Naive thymus-derived CD4-positive, alpha-beta T cell (primary cell): ENCODE results near the gene TMPRSS13. TPM values are rescaled to one million over a fixed set of nuclear protein-coding genes. Genes with fewer than 3 reads are reported as not detected.

Experiments
- ATAC-seq: fragments of 150-1000 bp; cut with Tn5 transposase; 2 replicates; pipeline ENCODE4 v1.10.0; 2021; ENCODE audit warnings: mild to moderate bottlenecking, moderate library complexity
- CTCF ChIA-PET: fragments of 350-600 bp; sonication (Branson Sonifier 250); formaldehyde crosslinking; loops from one replicate; lab custom pipeline; 2021; ENCODE audit warnings: antibody characterized with exemption; lab: Charles Lee
- POLR2A ChIA-PET: fragments of 350-600 bp; sonication (Branson Sonifier 250); formaldehyde crosslinking; loops from one replicate; lab custom pipeline; 2021; ENCODE audit warnings: antibody characterized with exemption, inconsistent platforms; lab: Charles Lee
- DNase-seq, 9 donors: peaks; one replicate each; pipeline versions ENCODE4 v3.0.0 to v3.0.0-alpha.2; 2020 to 2022; ENCODE audit warnings: mixed read lengths in 1 of 9
- H3K27ac ChIP-seq: one replicate; pipeline ENCODE4 v1.7.0; 2013; ENCODE audit warnings: mild to moderate bottlenecking, low read depth, low read length, moderate library complexity
- H3K27me3 ChIP-seq, 2 donors: one replicate each; pipeline ENCODE4 v1.7.0; 2013; ENCODE audit warnings: low read length in 2 of 2, mild to moderate bottlenecking in 2 of 2, moderate library complexity in 2 of 2; ENCODE audit not compliant: control insufficient read depth in 2 of 2, insufficient read depth in 2 of 2
- H3K36me3 ChIP-seq, 3 experiments: 1 replicate in 2 of 3; 2 replicates in 1 of 3; pipeline ENCODE4 v1.7.0; 2013; ENCODE audit warnings: low read length in 3 of 3, mild to moderate bottlenecking in 3 of 3, moderate library complexity in 1 of 3; ENCODE audit not compliant: insufficient read depth in 3 of 3, control insufficient read depth in 2 of 3
- H3K4me1 ChIP-seq, 2 donors: one replicate each; pipeline ENCODE4 v1.7.0; 2013; ENCODE audit warnings: low read length in 2 of 2, mild to moderate bottlenecking in 2 of 2, moderate library complexity in 1 of 2; ENCODE audit not compliant: control insufficient read depth in 2 of 2, insufficient read depth in 2 of 2
- H3K4me3 ChIP-seq: 2 replicates; pipeline ENCODE4 v1.7.0; 2013; ENCODE audit warnings: mild to moderate bottlenecking, low read length
- H3K9me3 ChIP-seq, 3 experiments: 1 replicate in 2 of 3; 2 replicates in 1 of 3; pipeline ENCODE4 v1.7.0; 2013; ENCODE audit warnings: low read length in 3 of 3; ENCODE audit not compliant: control insufficient read depth in 2 of 3
- H3K27ac Mint-ChIP-seq, 9 donors: one replicate each; pipeline ENCODE4 v1.8.0; 2020 to 2022; ENCODE audit warnings: mixed read lengths in 9 of 9, mild to moderate bottlenecking in 8 of 9, moderate library complexity in 5 of 9, inconsistent platforms in 2 of 9
- H3K27me3 Mint-ChIP-seq, 5 donors: one replicate each; pipeline ENCODE4 v1.8.0; 2021 to 2022; ENCODE audit warnings: mixed read lengths in 5 of 5, mild to moderate bottlenecking in 1 of 5
- H3K36me3 Mint-ChIP-seq, 5 donors: one replicate each; pipeline ENCODE4 v1.8.0; 2020 to 2022; ENCODE audit warnings: mixed read lengths in 5 of 5, mild to moderate bottlenecking in 3 of 5, inconsistent platforms in 1 of 5
- H3K4me1 Mint-ChIP-seq, 7 donors: one replicate each; pipeline ENCODE4 v1.8.0; 2020 to 2022; ENCODE audit warnings: mixed read lengths in 7 of 7, mild to moderate bottlenecking in 3 of 7, inconsistent platforms in 1 of 7
- H3K4me3 Mint-ChIP-seq, 10 donors: one replicate each; pipeline ENCODE4 v1.8.0; 2020 to 2022; ENCODE audit warnings: mild to moderate bottlenecking in 10 of 10, mixed read lengths in 10 of 10, moderate library complexity in 6 of 10, inconsistent platforms in 2 of 10
- H3K9me3 Mint-ChIP-seq, 11 donors: one replicate each; pipeline ENCODE4 v1.8.0; 2020 to 2022; ENCODE audit warnings: mixed read lengths in 11 of 11, mild to moderate bottlenecking in 4 of 11, inconsistent platforms in 1 of 11, moderate library complexity in 1 of 11
- intact Hi-C, 2 donors: fragments of 100-400 bp; cut with micrococcal nuclease; formaldehyde crosslinking; loops; one replicate each; pipeline ENCODE4 v1.15.1; 2023
- polyA plus RNA-seq, 2 donors: library from polyadenylated mRNA; unstranded; fragments of 300-500 nt; fragmentation: Illumina TruSeq; gene quantifications; one replicate each; pipeline ENCODE4 v1.2.3, GENCODE V29; 2021
- total RNA-seq, 6 experiments: library from RNA in 5 of 6; stranded (reverse) in 5 of 6; gene quantifications; 1 replicate in 5 of 6; 2 replicates in 1 of 6; pipeline ENCODE4 v1.2.3 and lab custom pipeline; 2021 to 2026

The TMPRSS13 gene
- total and polyA plus RNA-seq, 7 experiments from 2014 or later, result 0.47 to 4.1 (median 3.0) TPM

DNA sequence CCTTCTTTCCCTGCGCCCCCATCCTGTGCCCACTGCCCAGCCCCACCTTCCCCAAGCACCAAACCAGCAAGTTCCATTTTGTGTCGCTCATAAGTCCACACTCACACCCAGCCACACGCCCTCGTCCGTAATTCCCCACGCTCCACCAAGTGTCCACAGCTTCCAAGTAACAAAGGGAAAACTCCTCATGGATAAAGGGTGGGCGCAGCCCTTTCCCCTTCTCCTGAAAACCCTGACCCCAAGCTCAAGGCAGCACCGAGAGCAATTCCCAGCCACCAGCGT is 53.2 kb downstream of the TMPRSS13 start:
- peaks cover 15 to 22% of the 10 kb centered on the region in 2 donors for H3K27me3 ChIP-seq
- Mint-ChIP-seq H3K27ac (peak overlapping the region in 2 of 9 donors; percentile 42 to 49), H3K27me3 (peaks cover 63 to 76% (median 67%) of the 10 kb centered on the region in 5 donors), H3K4me1 (peaks cover 23 to 38% (median 28%) of the 10 kb centered on the region in 7 donors), H3K9me3 (peaks cover 0 to 2% (median 0%) of the 10 kb centered on the region in 11 donors), H3K4me3 (peak overlapping the region; percentile 48 to 93 (median 81)), H3K36me3 (peaks cover 0 to 4% (median 0%) of the 10 kb centered on the region in 5 donors)
- intact Hi-C loops, result no loop called here
- H3K4me1 ChIP-seq, result peaks cover 12 to 29% of the 10 kb centered on the region in 2 donors
- no peak overlapping the region for H3K27ac ChIP-seq
- H3K36me3 ChIP-seq, result no peaks in the 10 kb centered on the region
- DNase-seq, result no peak
- CTCF ChIA-PET, result no interaction called here
- H3K9me3 ChIP-seq, result no peaks in the 10 kb centered on the region
- no peak for ATAC-seq
- POLR2A ChIA-PET, result no interaction called here
- H3K4me3 ChIP-seq, result peak overlapping the region; percentile 59

DNA sequence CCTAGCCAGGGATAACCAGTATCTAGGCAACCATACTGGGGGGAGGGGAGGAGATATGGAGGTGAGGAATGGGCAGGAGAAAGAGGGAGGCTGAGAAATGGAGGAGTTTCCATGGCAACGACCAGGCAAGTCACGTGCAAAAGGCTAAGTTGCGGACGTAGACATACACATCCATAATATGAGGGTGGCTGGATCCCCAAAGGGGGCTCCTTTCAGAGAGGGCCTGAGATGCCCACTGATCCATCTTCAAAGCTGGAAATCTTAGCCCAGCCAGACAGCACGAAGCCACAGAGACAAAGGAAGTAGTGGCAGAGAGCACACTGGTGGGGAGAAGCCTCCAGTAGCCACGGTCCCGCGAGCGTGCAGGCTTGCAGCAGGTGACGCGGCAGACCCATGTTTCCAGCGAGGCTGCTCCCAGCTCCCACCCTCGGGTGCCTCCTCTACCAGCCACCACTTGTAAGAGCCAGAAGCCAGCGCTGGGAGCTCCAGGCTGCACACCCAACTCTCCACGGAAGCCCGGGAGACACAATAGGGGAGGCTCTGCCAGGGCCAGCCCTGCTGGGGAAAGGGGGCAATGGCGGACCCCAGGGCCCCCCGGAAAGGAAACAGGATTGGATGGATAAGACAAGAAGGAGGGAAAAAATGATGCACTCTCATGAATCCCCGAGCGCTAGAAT is 53.7 kb downstream of the TMPRSS13 start:
- Mint-ChIP-seq H3K9me3 (peaks cover 0 to 2% (median 0%) of the 10 kb centered on the region in 11 donors), H3K36me3 (peaks cover 0 to 4% (median 0%) of the 10 kb centered on the region in 5 donors), H3K4me3 (peak overlapping the region; percentile 48 to 93 (median 81)), H3K27ac (peak overlapping the region in 2 of 9 donors; percentile 42 to 49), H3K27me3 (peaks cover 63 to 73% (median 66%) of the 10 kb centered on the region in 5 donors), H3K4me1 (peaks cover 23 to 38% (median 28%) of the 10 kb centered on the region in 7 donors)
- Histone ChIP-seq H3K27ac (no peak overlapping the region), H3K9me3 (no peaks in the 10 kb centered on the region), H3K4me1 (peaks cover 12 to 29% of the 10 kb centered on the region in 2 donors), H3K36me3 (no peaks in the 10 kb centered on the region), H3K4me3 (peak overlapping the region; percentile 59), H3K27me3 (peaks cover 15 to 22% of the 10 kb centered on the region in 2 donors)
- ATAC-seq, result peak; percentile 65
- intact Hi-C loops, result no loop called here
- peak in 6 of 9 donors; percentile 16 to 36 (median 22) for DNase-seq
- ChIA-PET POLR2A (no interaction called here), CTCF (interaction anchor here (0.5 kb wide), 1 partner anchor 183 kb away, joined by 3 read pairs; no protein-coding TSS in a partner anchor)

DNA sequence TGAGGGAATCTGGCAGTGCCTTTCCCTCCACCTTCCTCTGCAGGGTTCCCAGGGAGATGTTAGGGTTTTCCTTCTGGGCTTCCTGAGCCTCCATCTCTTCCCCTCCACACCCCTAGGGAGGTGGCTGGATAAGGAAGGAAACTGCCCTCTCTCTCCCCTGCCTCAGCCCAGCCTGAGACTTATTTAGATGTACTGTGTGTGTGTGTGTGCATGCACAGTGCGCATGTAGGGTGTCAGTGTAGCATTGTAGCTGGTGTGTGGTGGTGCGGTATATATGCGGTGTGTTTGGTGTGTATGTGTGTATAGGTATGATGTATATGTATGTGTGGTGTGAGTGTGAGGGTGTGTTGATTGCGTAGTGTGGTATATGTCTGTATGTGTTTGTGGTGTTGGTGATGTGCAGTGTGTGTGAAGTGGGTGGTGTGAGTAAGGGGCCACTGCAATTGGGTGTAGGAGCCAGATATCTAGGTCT is 54.3 kb downstream of the TMPRSS13 start:
- H3K4me3 ChIP-seq, result no peak overlapping the region
- Mint-ChIP-seq H3K4me3 (peak overlapping the region; percentile 34 to 93 (median 74)), H3K27me3 (peaks cover 58 to 67% (median 66%) of the 10 kb centered on the region in 5 donors), H3K36me3 (peaks cover 0 to 4% (median 0%) of the 10 kb centered on the region in 5 donors), H3K27ac (no peak overlapping the region), H3K9me3 (peaks cover 0 to 2% (median 0%) of the 10 kb centered on the region in 11 donors), H3K4me1 (peaks cover 23 to 38% (median 28%) of the 10 kb centered on the region in 7 donors)
- H3K27me3 ChIP-seq, result peaks cover 15 to 22% of the 10 kb centered on the region in 2 donors
- peaks cover 12 to 29% of the 10 kb centered on the region in 2 donors for H3K4me1 ChIP-seq
- no peak overlapping the region for H3K27ac ChIP-seq
- H3K36me3 ChIP-seq, result no peaks in the 10 kb centered on the region
- DNase-seq, result no peak
- H3K9me3 ChIP-seq, result no peaks in the 10 kb centered on the region
- ChIA-PET CTCF (interaction anchor here (0.5 kb wide), 1 partner anchor 183 kb away, joined by 3 read pairs; no protein-coding TSS in a partner anchor), POLR2A (no interaction called here)
- intact Hi-C loops, result no loop called here
- ATAC-seq, result peak; percentile 21

DNA sequence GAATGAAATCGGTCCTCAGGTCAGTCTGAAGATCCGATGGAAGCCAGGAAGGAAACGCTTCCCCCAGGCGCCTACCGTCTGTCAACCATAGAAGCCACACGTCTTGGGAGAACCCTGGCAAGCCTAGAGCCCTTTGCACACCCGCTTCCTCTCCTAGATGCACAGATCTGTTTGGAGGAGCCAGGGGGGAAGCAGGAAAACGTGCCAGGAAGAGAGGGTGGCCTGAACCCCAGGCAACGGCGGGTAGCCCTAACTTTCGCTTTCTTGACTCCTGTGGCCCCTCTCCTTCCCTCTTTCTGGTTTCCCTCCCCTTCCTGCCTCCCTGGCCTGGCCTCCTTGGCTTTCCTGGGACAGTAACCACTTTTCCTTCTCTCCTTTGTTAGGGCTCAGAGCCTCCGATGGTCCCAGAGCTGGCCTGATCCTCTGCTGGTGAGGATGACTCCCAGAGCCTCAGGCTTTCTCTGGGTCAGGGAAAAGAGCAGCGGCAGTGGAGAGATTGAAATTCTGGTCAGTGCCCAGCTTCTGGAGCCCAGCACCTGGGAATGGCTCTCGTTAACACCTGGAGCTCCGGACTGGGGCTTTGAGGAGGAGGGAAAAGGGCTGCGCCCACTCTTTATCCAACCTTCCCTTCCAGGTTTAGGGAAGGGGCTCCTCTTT is 54.8 kb downstream of the TMPRSS13 start:
- no peak for DNase-seq

DNA sequence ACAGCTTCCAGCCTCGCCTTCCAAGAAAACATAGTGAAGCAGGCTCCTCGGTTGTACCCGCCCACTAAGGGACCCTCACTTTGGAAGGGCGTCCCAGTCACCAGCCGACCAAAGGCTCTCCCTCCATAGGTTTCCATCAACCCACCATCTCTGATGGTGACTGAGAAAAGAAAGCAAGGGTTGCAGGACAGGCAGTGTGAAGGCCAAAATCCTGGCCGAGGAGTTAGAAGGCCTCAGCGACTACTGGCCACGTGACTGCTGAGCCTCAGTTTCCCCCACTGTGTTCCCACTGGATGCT is 55.4 kb downstream of the TMPRSS13 start:
- H3K36me3 ChIP-seq, result no peaks in the 10 kb centered on the region
- ChIA-PET CTCF (no interaction called here), POLR2A (no interaction called here)
- Mint-ChIP-seq H3K4me3 (peak overlapping the region in 4 of 10 donors; percentile 33 to 93 (median 54)), H3K36me3 (peaks cover 0 to 4% (median 0%) of the 10 kb centered on the region in 5 donors), H3K27me3 (peaks cover 53 to 66% (median 60%) of the 10 kb centered on the region in 5 donors), H3K9me3 (peaks cover 0 to 2% (median 0%) of the 10 kb centered on the region in 11 donors), H3K4me1 (peaks cover 23 to 38% (median 28%) of the 10 kb centered on the region in 7 donors), H3K27ac (no peak overlapping the region)
- H3K27ac ChIP-seq, result no peak overlapping the region
- intact Hi-C loops, result no loop called here
- H3K9me3 ChIP-seq, result no peaks in the 10 kb centered on the region
- peaks cover 15 to 22% of the 10 kb centered on the region in 2 donors for H3K27me3 ChIP-seq
- peaks cover 12 to 29% of the 10 kb centered on the region in 2 donors for H3K4me1 ChIP-seq
- no peak for DNase-seq
- ATAC-seq, result no peak
- no peak overlapping the region for H3K4me3 ChIP-seq

More for the DNA sequence above, 54.8 kb downstream of the TMPRSS13 start:
- Histone ChIP-seq H3K4me1 (peaks cover 12 to 29% of the 10 kb centered on the region in 2 donors), H3K27ac (no peak overlapping the region), H3K36me3 (no peaks in the 10 kb centered on the region), H3K4me3 (no peak overlapping the region), H3K9me3 (no peaks in the 10 kb centered on the region), H3K27me3 (peaks cover 15 to 22% of the 10 kb centered on the region in 2 donors)
- POLR2A ChIA-PET, result no interaction called here
- H3K4me3 Mint-ChIP-seq, result peak overlapping the region in 8 of 10 donors; percentile 22 to 93 (median 52)
- H3K9me3 Mint-ChIP-seq, result peaks cover 0 to 2% (median 0%) of the 10 kb centered on the region in 11 donors
- intact Hi-C loops, result no loop called here
- H3K27me3 Mint-ChIP-seq, result peaks cover 55 to 66% (median 63%) of the 10 kb centered on the region in 5 donors
- CTCF ChIA-PET, result no interaction called here
- H3K36me3 Mint-ChIP-seq, result peaks cover 0 to 4% (median 0%) of the 10 kb centered on the region in 5 donors
- ATAC-seq, result no peak
- H3K4me1 Mint-ChIP-seq, result peaks cover 23 to 38% (median 28%) of the 10 kb centered on the region in 7 donors
- peak overlapping the region in 1 of 9 donors; percentile 37 for H3K27ac Mint-ChIP-seq

DNA sequence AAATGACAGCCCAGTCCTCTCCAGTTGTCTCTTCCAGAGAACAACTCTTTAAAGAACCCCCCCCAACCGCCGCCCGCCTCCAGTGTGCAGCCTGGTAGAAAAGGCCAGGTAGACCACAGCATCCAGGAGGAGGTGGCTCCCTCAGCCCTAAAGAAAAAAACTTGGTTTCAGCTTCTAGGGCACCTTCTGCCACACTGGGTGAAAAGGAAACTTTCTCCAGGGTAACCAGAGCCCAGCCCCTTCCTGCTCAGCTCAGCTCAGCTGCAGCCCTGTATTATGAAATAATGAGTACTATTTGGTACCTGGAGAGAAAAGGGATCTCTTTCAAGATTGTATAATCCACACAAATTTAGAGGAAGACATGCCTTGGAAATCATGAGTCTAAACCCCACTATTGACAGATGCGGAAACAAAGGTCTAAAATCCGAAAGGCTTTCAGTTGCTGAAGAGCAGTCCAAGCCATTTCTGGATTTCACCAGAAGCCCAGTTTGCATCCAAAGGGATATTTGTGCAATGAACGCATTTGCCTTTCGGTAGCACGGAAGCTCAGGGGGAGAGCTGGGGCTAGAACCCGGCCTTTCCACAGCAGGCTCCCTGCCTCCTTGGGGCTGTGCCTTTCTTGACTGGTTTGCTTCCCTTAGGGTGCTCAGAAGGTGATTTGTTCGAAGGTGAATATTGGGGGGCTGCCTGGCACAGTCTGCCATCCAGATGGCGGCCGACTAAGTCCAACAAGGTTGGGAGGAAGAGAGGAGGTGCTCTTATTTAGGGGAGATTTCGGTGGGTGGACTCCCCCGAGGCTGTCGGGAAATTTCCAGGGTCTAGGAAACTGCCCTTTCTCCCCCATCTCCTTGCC is 56.0 kb downstream of the TMPRSS13 start:
- Histone ChIP-seq H3K4me3 (no peak overlapping the region), H3K27ac (no peak overlapping the region), H3K36me3 (no peaks in the 10 kb centered on the region), H3K4me1 (peaks cover 12 to 29% of the 10 kb centered on the region in 2 donors), H3K9me3 (no peaks in the 10 kb centered on the region), H3K27me3 (peaks cover 14 to 22% of the 10 kb centered on the region in 2 donors)
- POLR2A ChIA-PET, result no interaction called here
- ATAC-seq (no peak), DNase-seq (no peak)
- peaks cover 47 to 61% (median 56%) of the 10 kb centered on the region in 5 donors for H3K27me3 Mint-ChIP-seq
- peaks cover 0 to 2% (median 0%) of the 10 kb centered on the region in 11 donors for H3K9me3 Mint-ChIP-seq
- intact Hi-C loops, result no loop called here
- H3K4me1 Mint-ChIP-seq, result peaks cover 23 to 38% (median 28%) of the 10 kb centered on the region in 7 donors
- CTCF ChIA-PET, result no interaction called here
- H3K27ac Mint-ChIP-seq, result no peak overlapping the region
- peaks cover 0 to 4% (median 0%) of the 10 kb centered on the region in 5 donors for H3K36me3 Mint-ChIP-seq
- peak overlapping the region in 2 of 10 donors; percentile 9 to 15 for H3K4me3 Mint-ChIP-seq
